ENCODE data around the gene DNM1L.
"Not testable (repeated sequence)": the region's sequence is repeated elsewhere in the genome, so short reads cannot be mapped to it uniquely, and the experiment has no call there.

Gene DNM1L

DNA sequence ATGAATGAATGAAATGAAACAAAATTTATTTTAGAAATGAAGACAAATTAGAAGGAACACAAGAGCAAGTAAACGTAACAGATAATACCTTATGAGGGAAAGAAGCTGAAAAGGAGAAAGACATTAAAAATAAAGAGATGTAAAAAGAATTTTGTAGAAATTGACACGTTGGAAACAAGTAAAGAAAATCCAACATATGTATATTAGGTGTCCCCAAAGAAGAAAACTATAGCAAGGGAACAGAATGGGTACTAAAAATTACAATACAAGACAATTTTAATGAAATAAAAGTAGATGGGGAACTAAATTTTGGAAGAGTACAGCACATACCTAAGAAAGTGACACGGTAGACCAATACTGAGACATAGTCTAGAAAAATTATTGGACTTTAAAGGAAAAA is 16.7 kb downstream of the DNM1L start:
- no peak for FAIRE-seq
- DNase-seq (ENCODE audit: low spot score), result no peak

DNA sequence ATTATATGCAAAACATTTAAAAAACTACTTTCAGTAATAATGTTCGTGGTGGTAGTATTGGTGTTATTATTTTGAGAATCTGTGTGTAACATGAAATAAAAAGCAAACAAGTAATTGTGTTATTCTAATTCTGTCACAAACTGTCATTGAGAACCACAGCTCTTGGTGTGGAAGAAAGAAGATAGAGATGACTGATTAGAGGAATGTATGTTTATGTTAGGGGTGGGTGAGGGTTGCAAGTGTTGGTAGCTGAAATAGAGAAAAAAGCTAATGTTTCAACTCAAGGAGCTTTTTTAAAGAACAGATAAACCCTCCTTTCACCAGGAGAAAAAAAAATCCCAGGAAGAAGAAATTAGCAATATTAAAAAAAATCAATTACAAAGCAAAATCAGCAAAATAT is 18.3 kb downstream of the DNM1L start:
- DNase-seq (ENCODE audit: low spot score) (no peak), FAIRE-seq (no peak)

DNA sequence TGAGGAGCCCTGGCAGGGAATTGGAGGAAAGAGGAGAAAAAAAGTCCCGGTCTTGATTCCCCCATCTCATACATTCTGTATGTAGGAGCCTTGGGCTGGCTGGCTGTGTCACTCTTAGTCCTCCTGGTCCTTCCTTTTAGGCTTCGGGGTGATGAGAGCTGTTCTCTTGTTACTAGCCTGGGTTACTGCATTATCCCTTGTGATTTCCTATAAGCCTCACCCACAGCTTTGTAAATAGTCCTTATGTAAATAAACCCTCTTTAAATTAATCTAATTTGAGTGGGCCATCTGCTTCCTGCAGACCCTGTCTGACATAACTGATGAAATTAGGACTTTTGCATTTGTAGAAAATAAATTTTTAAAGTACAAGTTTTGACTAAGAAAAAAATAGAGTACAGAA is 19.2 kb downstream of the DNM1L start:
- DNase-seq (ENCODE audit: low spot score), result no peak
- FAIRE-seq, result no peak

GRCh38 chr12:32699437-32699836 is 20.3 kb downstream of the DNM1L start:
- FAIRE-seq; DNase-seq (ENCODE audit: low spot score): not testable (repeated sequence)

- no peak for DNase-seq (ENCODE audit: low spot score)
- no peak for FAIRE-seq
Observed at GRCh38 chr12:32702473-32702872, 23.4 kb downstream of the DNM1L start.

DNA sequence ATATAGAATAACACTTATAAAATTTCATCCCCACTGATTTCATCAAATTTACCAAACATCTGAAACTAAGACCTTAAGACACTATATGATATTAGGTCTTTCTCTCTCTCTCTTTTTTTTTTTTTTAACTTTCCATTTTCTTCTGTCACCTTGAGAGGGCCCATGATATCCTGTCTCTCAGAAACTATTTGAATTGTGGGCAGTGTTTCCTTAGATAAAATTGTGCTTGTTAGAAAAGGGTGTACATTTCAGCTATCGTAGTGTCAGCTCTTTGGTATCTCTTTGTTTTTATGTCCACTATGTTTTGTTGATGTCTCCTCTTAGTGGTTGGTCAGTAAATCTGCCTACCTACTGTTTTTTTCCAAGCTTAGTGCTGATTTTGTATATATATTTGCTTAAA is 23.8 kb downstream of the DNM1L start:
- DNase-seq (ENCODE audit: low spot score), result no peak
- no peak for FAIRE-seq

DNA sequence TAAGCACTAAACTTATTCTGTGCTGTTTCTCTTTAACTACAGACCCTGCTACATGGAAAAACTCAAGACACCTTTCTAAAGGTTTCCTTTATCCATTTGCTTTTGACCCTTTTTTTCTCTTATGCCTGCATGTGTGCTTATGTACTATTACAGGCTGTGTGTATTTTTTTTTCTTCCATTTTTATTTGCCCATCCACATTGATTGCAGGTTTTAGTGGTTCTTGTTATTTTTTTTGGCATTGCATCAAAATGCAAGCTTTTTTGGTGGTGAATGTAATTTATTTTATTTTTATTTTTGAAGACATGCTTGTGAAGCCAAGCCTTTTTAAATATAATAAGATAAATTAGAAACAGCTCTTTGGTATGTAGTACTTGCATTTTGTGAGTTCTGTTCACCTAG is 26.7 kb downstream of the DNM1L start:
- FAIRE-seq, result no peak
- DNase-seq (ENCODE audit: low spot score), result no peak

DNA sequence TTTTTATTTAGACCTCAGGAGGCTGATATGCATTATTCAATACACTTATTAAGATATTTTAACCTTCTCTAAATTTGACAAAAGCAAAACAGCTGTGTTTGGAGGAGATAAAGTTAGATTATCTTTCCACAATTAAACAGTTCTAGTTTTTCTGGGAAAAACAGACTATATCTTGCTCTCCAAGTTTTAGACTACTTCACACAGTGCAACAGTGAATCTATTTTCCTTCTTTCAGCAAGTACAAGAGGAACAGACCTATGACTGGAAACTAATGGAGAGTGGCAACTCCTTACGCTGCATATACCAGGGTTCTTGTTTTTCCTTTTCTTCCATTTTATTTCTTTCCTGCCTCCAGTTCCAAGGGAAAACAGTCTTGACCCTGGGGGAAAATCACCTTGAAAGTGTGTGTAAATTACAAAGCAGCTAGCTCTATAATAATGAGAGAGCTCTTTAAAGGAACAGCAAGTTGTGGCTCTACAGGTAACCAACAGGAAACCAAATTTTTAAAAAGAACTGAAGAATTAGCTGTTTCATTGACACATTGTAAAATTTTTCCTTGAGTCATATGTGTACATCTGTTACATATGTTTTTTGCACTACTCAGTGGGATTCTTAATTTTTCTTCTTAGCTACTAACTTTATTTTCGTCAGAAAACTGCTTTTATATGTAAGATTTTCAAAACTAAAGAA is 27.4 kb downstream of the DNM1L start:
- FAIRE-seq (no peak), DNase-seq (ENCODE audit: low spot score) (no peak)

DNA sequence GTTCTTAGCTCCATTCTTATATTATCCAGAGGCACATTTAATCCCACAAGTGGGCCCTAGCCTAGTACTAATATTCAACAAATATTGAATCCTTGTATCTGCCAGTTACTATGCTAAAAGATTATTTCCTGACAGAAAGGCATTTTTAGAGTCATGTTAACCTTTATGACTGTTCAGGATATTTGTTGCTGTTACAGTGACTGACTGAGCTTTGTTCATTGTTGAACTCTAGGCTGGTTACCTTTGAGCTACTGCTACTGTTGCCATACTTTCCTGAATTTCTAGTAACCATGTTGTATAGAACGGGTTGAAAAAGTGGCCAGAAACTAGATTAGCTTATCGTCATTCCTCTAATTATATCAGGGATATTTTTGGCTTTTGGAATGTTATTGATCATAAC is 29.8 kb downstream of the DNM1L start:
- no peak for FAIRE-seq
- DNase-seq (ENCODE audit: low spot score), result no peak

DNA sequence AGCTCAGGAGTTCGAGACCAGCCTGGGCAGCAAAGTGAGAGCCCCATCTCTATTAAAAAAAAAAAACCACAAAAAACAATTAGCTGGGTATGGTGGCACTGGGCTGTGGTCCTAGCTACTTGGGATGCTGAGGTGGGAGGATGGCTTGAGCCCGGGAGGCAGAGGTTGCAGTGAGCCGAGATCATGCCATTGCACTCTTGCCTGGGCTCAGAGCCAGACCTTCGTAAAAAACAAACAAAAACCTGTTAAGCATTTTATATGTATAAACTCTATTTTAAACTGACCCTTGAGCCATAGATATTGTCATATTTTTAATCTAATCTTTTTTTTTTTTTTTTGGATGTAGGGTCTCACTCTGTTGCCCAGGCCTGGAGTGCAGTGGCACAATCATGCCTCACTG is 35.7 kb downstream of the DNM1L start:
- FAIRE-seq (no peak), DNase-seq (ENCODE audit: low spot score) (no peak)

DNA sequence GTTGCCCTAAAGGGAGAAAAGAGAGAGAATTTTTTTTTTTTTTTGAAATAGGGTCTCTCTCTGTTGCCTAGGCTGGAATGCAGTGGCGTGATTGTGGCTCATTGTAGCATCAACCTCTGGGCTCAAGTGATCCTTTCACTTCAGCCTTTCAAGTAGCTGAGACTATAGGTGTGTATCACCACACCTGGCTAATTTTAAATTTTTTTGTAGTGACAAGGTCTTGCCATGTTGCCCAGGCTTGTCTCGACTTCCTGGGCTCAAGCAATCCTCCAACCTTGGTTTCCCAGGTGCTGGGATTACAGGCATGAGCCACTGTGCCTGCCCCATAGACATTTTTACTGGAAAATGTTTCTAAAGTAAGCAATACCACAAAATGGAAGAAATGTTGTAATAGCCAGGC is 39.8 kb downstream of the DNM1L start:
- no peak for DNase-seq (ENCODE audit: low spot score)
- no peak for FAIRE-seq

DNA sequence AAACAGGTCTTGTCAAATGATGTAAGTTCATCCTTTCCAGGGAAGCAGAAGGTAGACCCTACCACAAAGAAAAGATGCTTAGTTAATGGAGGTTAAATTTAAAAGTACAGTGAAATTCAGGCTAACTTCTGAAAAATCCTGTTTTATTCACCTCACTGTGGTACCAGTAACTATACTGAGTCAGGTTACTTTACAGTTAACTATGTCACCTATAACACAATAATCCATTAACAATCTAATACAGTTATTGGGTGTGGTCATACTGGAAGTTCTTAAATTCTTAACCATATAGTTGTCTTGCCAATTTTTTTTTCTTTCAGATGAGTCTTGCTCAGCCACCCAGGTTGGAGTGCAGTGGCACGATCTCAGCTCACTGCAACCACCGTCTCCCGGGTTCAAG is 46.2 kb downstream of the DNM1L start:
- FAIRE-seq; DNase-seq (ENCODE audit: low spot score): not testable (repeated sequence)

DNA sequence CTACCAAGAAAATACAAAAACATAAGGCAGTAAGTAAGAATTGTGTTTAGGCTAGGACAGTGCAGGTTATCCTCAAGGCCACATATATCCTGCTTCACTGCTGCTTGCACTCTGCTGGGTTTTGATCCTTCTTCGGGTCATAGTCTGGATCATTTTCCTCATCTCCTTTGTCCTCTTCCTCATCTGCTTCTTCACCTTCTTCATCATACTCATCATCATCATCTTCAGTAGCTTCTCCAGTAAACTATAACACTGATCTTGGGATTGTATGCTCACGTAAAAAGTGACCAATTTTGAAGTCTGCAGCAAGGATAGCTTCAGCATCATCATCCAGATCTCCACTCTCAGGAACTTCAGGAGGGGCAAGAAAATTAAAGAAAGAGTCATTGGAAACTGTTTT is 47.2 kb downstream of the DNM1L start:
- no peak for FAIRE-seq
- no peak for DNase-seq (ENCODE audit: low spot score)

DNA sequence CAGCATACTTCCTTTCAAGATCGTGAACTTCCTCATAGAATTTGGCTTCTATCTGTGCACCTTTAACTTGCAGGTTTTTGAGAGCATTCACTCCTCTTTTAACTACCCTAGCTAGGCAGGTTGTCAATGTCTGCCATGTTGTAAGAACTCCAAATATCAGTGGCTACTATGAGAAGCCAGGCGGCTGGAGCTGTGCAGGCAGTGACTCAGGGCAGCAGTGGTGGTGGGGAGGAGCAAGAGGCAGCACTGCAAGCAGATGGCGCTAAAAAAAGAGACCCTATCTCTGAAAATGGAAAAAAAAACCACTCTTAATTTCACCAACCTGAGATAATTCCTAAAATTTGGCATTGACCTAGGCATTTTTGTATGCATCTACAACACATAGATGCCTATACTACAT is 48.1 kb downstream of the DNM1L start:
- FAIRE-seq, result no peak
- DNase-seq (ENCODE audit: low spot score), result no peak

DNA sequence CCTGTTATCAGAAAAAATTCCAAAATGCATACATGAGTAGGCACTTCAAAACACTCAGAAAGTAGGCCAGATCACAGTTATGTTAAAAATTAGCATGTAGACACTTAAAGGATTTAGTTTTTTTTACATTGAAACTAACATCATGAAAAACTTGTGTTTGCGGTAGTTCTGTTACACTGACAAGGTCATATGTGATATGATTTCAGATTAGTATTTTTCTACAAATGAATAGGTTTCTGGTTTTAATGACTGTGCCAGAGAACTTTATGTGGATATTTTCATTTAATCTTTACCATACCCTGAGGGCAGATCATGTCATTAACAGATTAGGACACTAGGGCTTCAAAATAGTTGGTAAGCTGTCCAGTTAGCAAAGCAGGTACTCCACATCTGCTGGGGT is 55.9 kb downstream of the DNM1L start:
- FAIRE-seq, result no peak
- DNase-seq (ENCODE audit: low spot score), result no peak

- no peak for DNase-seq (ENCODE audit: low spot score)
- no peak for FAIRE-seq
Observed at GRCh38 chr12:32736445-32736844, 57.3 kb downstream of the DNM1L start.

DNA sequence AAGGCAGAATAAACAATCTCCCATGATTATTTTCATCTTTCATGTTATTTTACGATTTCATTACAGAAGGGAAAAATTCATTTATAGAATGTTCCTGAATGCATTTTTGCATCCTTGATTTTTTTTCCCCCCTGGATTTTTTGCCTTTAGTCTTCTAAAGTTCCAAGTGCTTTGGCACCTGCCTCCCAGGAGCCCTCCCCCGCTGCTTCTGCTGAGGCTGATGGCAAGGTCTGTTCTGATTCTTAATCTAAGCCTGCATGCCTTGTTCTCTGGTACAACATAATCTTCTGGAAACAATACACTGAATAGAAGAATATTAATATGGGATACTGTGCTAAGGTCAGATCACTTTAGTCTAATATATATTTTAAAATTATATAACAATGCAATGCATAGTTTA is 58.6 kb downstream of the DNM1L start:
- DNase-seq (ENCODE audit: low spot score) (no peak), FAIRE-seq (no peak)

DNA sequence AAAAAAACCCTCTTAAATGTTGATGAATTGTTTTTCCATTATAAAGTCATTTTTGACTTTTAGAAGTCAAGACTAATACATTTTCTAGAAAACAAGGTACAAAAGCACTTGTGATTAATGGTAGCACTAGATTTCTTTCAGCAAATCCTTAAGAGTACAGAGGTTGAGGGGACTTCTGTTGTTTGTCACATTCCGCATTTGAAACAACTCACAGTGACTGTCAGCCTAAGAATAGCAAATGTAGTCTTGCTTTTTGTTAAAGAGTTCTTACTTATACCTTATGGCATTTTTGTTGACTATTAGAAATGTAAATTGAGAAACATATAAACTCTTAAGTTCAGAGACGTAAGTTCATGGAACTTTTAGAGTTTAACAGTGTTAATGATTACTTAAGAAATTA is 60.2 kb downstream of the DNM1L start:
- DNase-seq (ENCODE audit: low spot score) (no peak), FAIRE-seq (no peak)

GRCh38 chr12:32742133-32742532 is 63.0 kb downstream of the DNM1L start:
- FAIRE-seq, result no peak

GRCh38 chr12:32743264-32743663 is 64.2 kb downstream of the DNM1L start:
- FAIRE-seq (no peak), DNase-seq (ENCODE audit: low spot score) (no peak)

More at GRCh38 chr12:32742133-32742532, 63.0 kb downstream of the DNM1L start:
- no peak for DNase-seq (ENCODE audit: low spot score)

DNA sequence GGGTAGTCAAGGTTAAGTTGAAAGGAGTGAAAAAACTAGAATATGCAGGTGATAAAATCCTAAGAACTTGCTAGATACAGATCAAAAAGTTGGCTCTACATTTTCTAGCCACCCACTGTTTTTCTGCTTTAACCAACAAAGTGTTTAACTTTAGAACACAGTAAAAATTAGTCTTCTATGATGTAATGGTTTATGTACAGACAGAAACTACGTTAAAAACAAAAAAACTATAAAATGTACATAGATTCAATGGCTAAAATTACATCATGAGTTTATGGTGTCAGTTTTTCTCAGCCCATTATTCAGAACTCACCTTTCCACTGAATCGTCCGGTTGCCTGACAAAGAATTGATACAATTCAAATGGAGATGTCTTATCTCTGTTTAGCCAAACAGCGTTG is 74.5 kb downstream of the DNM1L start:
- FAIRE-seq, result no peak

DNA sequence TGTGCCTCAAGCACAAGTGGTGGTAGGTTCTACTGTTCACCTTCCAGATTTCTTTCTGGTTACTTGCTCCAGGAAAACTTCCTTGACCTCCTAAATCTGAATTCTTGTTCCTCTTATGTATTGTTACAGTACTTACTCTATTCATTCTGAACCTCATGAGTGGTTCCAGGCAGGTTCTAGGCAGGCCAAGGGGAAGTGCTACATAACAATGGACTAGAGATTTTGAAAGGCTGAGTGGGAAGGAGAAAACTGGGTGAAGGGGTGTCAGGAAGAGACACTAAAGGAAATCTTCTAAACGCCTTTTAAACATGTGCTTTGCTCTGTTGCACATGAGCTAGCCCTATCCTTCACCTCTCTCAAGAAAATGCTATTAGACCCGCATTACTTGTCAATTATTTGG is 75.0 kb downstream of the DNM1L start:
- DNase-seq (ENCODE audit: low spot score) (no peak), FAIRE-seq (no peak)

More for the DNA sequence above, 74.5 kb downstream of the DNM1L start:
- DNase-seq (ENCODE audit: low spot score), result no peak

GRCh38 chr12:32755051-32755653 is 76.1 kb downstream of the DNM1L start:
- no peak for FAIRE-seq

More at GRCh38 chr12:32755051-32755653, 76.1 kb downstream of the DNM1L start:
- DNase-seq (ENCODE audit: low spot score), result peak; percentile 70

Data from RCC 7860 (cell line).